Neural progenitor cell (in vitro differentiated cells): Measurements from ENCODE around the gene PPA2.

ENCODE experiments used
- EZH2 ChIP-seq: fragments of 200-600 bp; sonication (generic); IDR thresholded peaks from 2 replicates; pipeline ENCODE4 v1.6.1; 2017; ENCODE audit warnings: antibody characterized with exemption, mild to moderate bottlenecking, moderate library complexity
- TF ChIP-seq, protein P1 (sequence below): fragments of 200-600 bp; sonication (generic); IDR thresholded peaks from 2 replicates; pipeline ENCODE4 v1.5.1; 2017; ENCODE audit warnings: antibody characterized with exemption, mild to moderate bottlenecking

DNA sequence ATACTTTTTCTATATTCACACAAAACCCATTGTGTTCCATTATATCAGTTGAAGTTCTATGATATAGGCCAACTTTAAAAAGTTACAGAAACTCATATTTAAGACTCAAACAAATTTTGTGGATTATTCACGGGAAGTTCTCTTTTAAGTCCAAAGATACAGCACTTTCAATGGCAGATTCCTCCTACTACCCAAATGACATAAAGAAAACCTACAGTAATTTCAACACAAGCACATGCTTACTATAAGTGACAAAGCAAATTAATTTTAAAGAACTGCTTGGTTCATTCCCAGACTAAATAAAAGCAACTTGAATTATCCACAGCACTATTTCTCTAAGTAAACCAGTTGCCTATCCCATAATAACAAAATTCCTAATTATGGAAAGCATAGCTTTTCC, 4.1 kb downstream of the PPA2 start:
- TF ChIP-seq, protein P1, sequence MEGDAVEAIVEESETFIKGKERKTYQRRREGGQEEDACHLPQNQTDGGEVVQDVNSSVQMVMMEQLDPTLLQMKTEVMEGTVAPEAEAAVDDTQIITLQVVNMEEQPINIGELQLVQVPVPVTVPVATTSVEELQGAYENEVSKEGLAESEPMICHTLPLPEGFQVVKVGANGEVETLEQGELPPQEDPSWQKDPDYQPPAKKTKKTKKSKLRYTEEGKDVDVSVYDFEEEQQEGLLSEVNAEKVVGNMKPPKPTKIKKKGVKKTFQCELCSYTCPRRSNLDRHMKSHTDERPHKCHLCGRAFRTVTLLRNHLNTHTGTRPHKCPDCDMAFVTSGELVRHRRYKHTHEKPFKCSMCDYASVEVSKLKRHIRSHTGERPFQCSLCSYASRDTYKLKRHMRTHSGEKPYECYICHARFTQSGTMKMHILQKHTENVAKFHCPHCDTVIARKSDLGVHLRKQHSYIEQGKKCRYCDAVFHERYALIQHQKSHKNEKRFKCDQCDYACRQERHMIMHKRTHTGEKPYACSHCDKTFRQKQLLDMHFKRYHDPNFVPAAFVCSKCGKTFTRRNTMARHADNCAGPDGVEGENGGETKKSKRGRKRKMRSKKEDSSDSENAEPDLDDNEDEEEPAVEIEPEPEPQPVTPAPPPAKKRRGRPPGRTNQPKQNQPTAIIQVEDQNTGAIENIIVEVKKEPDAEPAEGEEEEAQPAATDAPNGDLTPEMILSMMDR, result no peak
- TF ChIP-seq EZH2, result no peak
